Stimulated activated CD8-positive, alpha-beta memory T cell treated with anti-CD3 and anti-CD28 coated beads, Interleukin-12 subunit alpha, Interleukin-12 subunit beta, amount 100 ng/mL, for 4 hours (primary cell): ENCODE data around the gene TMPRSS4.

ENCODE experiments used
- DNase-seq: peaks from one replicate; pipeline ENCODE4 v3.0.0-alpha.2; 2020; ENCODE audit warnings: low read depth

TMPRSS4 gene

DNA sequence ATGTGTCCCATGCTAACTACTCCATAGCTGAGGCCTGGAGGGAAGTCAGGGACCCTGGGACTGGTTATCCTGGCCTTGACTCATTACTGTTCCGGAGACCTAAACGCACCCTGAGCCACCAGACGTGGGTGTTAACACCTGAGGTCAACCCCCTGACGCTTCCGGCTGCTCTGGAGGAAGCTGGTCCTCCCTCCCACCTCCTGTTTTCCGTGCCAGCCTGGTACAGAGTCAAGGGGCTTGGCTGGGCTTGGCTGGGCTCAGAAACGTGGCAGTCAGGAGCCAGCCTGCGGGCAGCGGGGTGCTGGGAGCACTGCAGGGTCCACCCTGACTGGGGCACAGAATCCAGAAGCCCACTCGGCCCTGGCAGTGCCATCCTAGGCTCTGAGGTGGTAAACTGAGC is 2.6 kb downstream of the TMPRSS4 start:
- DNase-seq, result no peak

DNA sequence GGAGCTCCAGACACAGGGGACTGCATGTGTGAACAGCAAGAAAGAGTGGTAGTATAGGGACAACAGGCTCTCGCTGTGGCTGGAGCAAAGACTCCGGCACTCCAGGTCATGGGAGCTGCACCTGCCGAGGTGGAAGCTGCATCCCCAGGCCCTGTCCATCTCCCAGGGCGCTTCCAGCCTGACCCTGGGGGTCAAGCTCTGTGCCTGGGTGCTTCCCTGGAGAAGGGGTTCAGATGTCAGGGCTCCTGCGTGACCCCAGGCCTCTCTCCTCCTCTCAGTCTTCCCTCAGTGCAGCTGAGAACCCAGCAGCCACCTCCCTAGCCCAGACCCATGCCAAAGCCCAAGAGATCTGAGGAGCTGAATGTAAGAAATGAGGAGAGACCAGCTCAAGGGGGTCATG is 3.4 kb downstream of the TMPRSS4 start:
- no peak for DNase-seq

GRCh38 chr11:118081241-118081958 is 4.5 kb downstream of the TMPRSS4 start:
- no peak for DNase-seq

- DNase-seq, result no peak
These were observed 6.1 kb downstream of the TMPRSS4 start for GRCh38 chr11:118082880-118083552.

DNA sequence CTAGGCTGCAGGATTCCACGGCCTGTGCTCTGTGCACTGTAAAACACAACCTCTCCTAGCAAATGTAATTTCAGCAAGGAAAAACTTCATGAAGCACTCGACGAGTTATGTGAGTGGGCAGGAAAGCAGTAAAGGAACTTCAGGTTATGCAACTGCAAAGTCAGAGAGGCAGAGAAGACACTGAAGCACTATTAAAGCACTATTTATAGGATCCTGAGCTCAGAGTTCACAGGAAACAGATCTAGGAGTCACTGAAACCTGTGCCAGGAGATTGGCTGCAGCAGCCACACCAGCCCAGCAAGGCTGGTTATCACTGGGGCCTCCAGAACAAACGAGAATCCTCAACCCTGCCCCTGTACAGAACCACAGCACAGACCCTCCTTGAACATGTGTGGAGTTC is 7.4 kb downstream of the TMPRSS4 start:
- DNase-seq, result no peak

DNA sequence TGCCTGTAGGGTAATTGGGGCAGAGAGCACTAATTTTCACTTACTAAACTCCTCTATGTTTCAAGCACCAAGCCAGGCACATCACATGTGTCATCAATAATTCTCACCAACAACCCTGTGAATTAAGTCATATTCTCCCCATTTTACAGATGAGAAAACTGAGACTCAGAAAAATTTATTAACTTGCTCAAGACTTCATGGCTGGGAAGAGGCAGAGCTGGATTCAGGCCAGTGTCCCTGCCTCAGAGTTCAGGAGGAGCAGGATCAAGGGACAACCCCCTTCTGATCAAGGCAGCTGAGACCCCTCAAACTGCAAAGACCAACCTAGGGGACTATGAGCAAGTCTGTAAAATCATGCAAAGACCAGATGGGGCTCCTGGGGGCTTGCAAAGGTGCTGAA is 7.8 kb downstream of the TMPRSS4 start:
- no peak for DNase-seq

GRCh38 chr11:118086913-118087768 is 10.3 kb downstream of the TMPRSS4 start, which contains the start of gene SMIM35:
Gene SMIM35, minus strand, starts transcription at chr11:118086963. Its CDS starts 206 bp downstream, at chr11:118086757.
- no peak for DNase-seq

GRCh38 chr11:118087931-118088330 is 11.1 kb downstream of the TMPRSS4 start:
- DNase-seq, result no peak

- DNase-seq, result no peak
These were observed 11.7 kb downstream of the TMPRSS4 start for GRCh38 chr11:118088531-118088930.

DNA sequence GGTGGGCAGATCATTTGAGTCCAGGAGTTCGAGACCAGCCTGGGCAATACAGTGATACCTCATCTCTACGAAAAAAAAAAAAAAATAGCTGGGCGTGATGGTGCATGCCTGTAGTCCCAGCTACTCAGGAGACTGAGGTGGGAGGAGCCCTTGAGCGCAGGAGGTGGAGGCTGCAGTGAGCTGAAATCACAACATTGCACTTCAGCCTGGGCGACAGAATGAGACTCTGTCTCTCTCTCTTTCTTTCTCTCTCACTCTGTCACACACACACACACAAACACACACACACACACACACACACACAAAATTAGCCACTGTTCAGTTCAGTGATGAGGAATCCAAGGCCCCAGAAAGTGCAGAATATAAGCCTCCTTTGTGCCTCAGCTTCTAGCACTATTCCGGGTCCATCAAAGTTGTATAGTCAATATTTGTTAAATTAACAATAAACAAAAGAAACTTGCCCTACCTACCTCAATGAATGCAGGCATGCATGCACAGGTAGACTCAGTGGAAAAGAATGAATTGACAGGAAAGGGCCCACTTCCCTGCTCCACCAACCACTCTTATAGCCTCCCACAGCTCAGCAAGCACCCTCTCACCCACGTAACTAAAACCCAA is 13.8 kb downstream of the TMPRSS4 start:
- DNase-seq, result no peak

DNA sequence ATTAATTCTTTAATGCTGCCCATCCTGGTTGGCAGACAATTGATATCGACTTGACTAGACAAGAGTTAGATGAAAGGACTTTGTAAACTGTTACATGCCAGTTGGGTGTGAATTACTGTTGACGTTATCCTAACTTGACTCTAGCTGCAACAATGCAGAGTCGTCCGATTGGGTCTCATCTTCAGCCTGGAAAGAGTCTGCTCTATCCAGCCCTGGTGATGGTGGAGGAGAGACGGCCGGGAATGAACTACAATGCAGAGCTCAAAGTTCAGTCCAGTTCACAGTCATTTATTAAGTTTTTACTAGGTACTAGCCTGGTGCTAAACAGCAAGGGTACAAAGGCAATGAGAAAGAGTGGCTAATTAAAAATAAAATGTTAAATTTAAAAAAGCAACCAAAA is 14.8 kb downstream of the TMPRSS4 start:
- DNase-seq, result no peak

DNA sequence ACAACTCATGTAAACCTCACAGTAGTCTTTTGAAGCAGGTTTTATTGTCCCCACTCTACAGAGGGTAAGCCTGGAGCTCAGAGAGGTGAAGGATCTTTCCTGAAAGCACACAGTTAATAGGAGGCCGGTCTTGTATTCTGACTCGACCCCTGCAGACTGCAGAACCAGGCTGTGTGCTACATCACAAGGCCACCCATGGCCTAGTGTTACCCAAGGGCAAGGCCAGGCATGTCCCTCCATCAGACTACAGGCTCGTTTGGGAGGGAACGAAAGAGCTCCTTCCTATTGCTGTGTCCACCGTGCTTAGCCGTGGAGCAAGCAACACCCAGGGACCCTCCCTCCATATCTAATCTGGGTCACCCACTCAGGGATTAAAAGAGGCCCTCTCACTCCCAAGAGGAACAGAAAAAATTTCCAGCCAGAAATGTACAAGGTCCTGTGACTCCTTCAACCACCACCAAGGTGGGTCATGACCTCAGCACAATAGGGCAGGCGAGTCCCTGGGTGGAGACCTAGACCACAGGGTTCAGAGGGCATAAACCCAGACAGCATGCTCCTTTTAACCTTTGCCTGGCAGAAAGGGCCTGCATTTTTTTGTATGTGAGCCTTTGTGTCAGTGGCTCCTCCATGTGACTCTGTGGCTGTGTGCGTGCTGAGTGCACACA is 16.2 kb downstream of the TMPRSS4 start:
- DNase-seq, result no peak

GRCh38 chr11:118095493-118095892 is 18.6 kb downstream of the TMPRSS4 start:
- DNase-seq, result no peak

- DNase-seq, result no peak
These were observed 19.1 kb downstream of the TMPRSS4 start for GRCh38 chr11:118095967-118096367.

DNA sequence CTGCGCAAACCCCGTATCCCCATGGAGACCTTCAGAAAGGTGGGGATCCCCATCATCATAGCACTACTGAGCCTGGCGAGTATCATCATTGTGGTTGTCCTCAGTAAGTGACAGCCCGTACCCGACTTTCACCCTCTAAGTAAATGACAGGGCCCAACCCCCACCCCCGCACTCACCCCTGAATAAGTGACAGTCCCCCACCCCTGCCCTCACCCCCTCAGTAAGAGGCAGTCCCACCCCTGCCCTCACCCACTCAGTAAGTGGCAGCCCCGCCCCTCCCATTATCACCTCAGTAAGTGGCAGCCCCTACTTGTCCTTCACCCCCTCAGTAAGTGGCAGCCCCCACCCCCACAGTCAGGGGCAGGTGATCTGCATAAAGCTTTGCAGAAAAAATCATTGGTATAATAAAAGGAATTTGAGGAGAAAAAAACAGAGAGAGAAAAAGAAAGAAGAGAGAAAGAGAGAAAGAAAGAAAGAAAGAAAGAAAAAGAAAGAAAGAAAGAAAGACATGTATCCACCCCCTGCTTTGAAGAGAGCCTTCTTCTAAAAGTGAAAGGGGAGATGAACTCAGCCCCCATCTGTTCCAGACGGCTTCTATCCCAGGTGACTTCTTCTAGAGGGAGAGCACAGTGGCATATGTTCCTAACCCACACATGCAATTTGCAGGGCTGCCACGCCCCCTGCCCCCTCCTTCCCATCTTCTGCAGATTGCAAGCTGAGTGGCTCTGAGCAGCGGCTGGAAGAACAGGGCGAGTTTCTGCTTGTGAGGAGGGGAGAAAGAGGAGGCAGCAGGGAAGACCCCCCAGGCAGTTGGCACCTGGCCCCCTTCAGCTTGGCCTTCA is 22.3 kb downstream of the TMPRSS4 start:
- DNase-seq, result no peak

DNA sequence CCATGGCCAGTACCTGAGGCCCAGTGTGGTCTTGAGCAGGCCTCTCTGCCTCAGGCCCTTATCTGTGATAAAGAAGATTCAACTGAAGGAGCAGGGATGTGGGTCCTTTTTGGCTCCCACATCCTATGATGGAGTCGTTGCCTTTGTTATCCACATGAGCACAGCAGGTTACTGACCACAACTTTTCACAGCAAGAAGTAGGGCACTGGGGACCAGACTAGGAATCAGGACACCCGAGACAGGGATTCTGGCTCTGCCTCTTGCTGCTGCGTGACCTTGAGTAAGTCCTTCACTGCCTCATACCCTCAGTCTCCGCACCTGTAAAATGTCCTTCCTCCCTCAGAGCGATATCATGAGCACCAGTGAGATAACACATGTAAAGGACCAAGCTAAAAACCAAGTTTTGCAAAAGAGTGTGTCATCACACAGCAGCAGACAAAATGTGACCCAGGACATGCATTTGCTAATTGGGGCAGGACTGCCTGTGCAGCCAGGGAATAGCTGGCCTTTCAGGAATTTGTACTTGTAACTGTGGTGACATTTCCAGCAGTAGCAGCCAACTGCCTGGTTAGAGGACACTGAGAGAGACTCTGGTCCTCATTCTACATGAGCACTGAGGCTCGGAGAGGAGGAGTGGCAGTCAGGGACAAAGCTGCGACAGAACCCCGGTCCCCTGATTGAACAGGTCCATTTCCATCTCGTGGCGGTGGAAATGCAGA is 23.1 kb downstream of the TMPRSS4 start:
- no peak for DNase-seq

DNA sequence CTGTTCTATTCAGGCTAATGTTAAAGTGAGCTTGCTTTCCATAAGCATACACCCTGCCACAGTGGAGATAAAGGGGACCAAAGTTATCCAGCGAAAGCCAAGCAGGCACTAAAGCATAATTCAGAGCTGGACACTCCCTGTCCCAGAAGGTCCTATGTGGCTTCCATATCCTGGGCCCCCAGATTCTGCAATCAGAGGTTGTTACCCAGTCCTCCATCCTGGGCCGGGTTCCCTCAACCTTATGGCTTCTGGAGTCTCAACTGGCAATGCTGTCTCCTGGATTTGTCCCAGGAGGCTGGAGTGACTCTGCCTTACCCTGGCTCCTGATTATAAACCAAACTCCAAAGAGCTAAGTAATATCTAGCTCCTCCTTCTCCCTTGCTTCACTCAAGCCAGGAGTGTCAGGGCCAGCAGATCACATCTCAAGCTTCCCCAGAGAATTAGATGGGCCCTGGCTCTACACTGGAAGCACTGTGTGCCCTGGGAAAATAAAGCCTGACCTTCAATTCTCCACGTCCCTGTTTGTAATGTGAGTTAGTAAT is 23.9 kb downstream of the TMPRSS4 start:
- DNase-seq, result no peak

DNA sequence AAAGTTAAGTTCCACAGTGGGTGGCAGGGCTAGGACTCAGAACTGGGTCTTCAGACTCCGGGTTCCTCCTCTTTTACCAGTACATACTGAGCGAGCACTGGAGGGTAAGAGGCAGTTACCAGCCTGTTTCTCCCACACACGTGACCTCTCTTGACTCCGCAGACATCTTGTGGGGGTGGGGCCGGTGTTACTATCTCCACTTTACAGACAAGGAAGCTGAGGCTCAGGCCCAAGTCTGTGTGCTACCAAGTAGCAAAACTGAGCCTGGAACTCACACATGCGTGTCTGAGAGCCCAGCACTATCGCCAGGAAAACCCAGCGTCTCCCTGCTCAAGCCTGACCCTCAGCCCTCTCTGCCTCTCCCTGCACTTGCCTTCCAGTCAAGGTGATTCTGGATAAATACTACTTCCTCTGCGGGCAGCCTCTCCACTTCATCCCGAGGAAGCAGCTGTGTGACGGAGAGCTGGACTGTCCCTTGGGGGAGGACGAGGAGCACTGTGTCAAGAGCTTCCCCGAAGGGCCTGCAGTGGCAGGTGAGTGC is 25.9 kb downstream of the TMPRSS4 start:
- no peak for DNase-seq

DNA sequence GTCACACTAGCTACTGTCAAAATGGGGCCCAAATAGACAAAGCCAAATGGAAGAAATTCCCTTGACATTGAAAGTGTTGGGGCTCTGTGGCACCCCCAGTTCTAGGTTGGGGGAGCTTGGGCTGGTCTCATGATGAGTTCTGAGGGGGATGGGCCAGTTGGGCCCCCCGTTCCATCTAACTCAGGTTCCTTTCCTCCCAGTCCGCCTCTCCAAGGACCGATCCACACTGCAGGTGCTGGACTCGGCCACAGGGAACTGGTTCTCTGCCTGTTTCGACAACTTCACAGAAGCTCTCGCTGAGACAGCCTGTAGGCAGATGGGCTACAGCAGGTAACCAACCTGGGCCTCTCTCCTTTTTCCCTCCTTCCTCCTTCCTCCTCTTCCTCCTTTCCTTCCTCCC is 27.6 kb downstream of the TMPRSS4 start:
- no peak for DNase-seq
